Activated CD4-positive, alpha-beta T cell treated with anti-CD3 and anti-CD28 coated beads for 1 hour (primary cell): Measurements from ENCODE around the gene NNT.
"Not testable (repeated sequence)": the region's sequence is repeated elsewhere in the genome, so short reads cannot be mapped to it uniquely, and the experiment has no call there.

Experiments used
- DNase-seq: peaks from one replicate; pipeline ENCODE4 v3.0.0-alpha.2; 2020

The NNT gene

GRCh38 chr5:43631182-43631910 is 28.4 kb downstream of the NNT start:
- DNase-seq = no peak

GRCh38 chr5:43634621-43635020 is 31.6 kb downstream of the NNT start:
- DNase-seq = no peak

GRCh38 chr5:43635374-43635773 is 32.4 kb downstream of the NNT start:
- no peak for DNase-seq

- DNase-seq = no peak
Observed at GRCh38 chr5:43636076-43636475, 33.1 kb downstream of the NNT start.

- no peak for DNase-seq
Observed at GRCh38 chr5:43637416-43637815, 34.4 kb downstream of the NNT start.

- no peak for DNase-seq
Observed at GRCh38 chr5:43638107-43638506, 35.1 kb downstream of the NNT start.

- DNase-seq = no peak
Observed at GRCh38 chr5:43638546-43638945, 35.6 kb downstream of the NNT start.

GRCh38 chr5:43639566-43639965 is 36.6 kb downstream of the NNT start:
- no peak for DNase-seq

GRCh38 chr5:43642428-43642827 is 39.4 kb downstream of the NNT start:
- DNase-seq = no peak

GRCh38 chr5:43643327-43643726 is 40.3 kb downstream of the NNT start:
- DNase-seq = no peak

- no peak for DNase-seq
Observed at GRCh38 chr5:43643750-43644149, 40.8 kb downstream of the NNT start.

GRCh38 chr5:43646992-43647391 is 44.0 kb downstream of the NNT start:
- DNase-seq = no peak

GRCh38 chr5:43647789-43648188 is 44.8 kb downstream of the NNT start:
- DNase-seq = no peak

GRCh38 chr5:43648499-43649124 is 45.6 kb downstream of the NNT start:
- no peak for DNase-seq

GRCh38 chr5:43649256-43649655 is 46.3 kb downstream of the NNT start:
- no peak for DNase-seq

- no peak for DNase-seq
Observed at GRCh38 chr5:43652537-43653302, 49.7 kb downstream of the NNT start.

- no peak for DNase-seq
Observed at GRCh38 chr5:43658509-43658908, 55.5 kb downstream of the NNT start.

- no peak for DNase-seq
Observed at GRCh38 chr5:43659075-43659474, 56.1 kb downstream of the NNT start.

GRCh38 chr5:43661102-43661501 is 58.1 kb downstream of the NNT start:
- no peak for DNase-seq

GRCh38 chr5:43663916-43664315 is 60.9 kb downstream of the NNT start:
- no peak for DNase-seq

- no peak for DNase-seq
Observed at GRCh38 chr5:43664501-43665040, 61.6 kb downstream of the NNT start.

GRCh38 chr5:43665749-43666148 is 62.8 kb downstream of the NNT start:
- not testable (repeated sequence) for DNase-seq

GRCh38 chr5:43666728-43667127 is 63.7 kb downstream of the NNT start:
- DNase-seq = not testable (repeated sequence)

- not testable (repeated sequence) for DNase-seq
Observed at GRCh38 chr5:43667379-43667778, 64.4 kb downstream of the NNT start.
